Measurements from ENCODE around the gene FRMPD1. TPM values are rescaled to one million over a fixed set of nuclear protein-coding genes. Genes with fewer than 3 reads are reported as not detected.
"Not testable (repeated sequence)": the region's sequence is repeated elsewhere in the genome, so short reads cannot be mapped to it uniquely, and the experiment has no call there.

Gene FRMPD1
- total and polyA plus RNA-seq, 12 donors, result 0.07 to 0.78 (median 0.18) TPM; not detected in 4

- no peak for TF ChIP-seq POLR2A (IDR thresholded peaks at IDR 0.05)
- TF ChIP-seq CTCF (IDR thresholded peaks at IDR 0.05), result no peak
- no peak for DNase-seq
- 73 to 82% (median 80%) methylated on average over 6 of the region's 6 CpGs for WGBS, 4 donors
- Histone ChIP-seq H3K9me3 (replicated peaks in 1 of 3) (no peaks in the 10 kb centered on the region), H3K4me1 (replicated peaks in 1 of 2) (peaks cover 5 to 14% of the 10 kb centered on the region in 2 donors), H3K27me3 (no peaks in the 10 kb centered on the region), H3K4me3 (no peak overlapping the region), H3K27ac (no peak overlapping the region), H3K36me3 (replicated peaks in 1 of 2) (no peaks in the 10 kb centered on the region)
- intact Hi-C loops (cut with DNase I), result loop anchor here in 1 of 2 donors (10.0 kb wide), 1 partner anchor 154 kb away; the partner anchor contains the start of gene SLC25A51
Measured at GRCh38 chr9:37751186-37751585, 100.4 kb downstream of the FRMPD1 start.

GRCh38 chr9:37751704-37752103 is 101.0 kb downstream of the FRMPD1 start:
- whole genome bisulfite sequencing, 4 donors, result 86 to 95% (median 91%) methylated on average over 9 to 29 of the region's 30 CpGs
- H3K4me3 ChIP-seq; H3K9me3 ChIP-seq (replicated peaks in 1 of 3); H3K36me3 ChIP-seq (replicated peaks in 1 of 2); H3K27me3 ChIP-seq; H3K27ac ChIP-seq; DNase-seq: not testable (repeated sequence)
- intact Hi-C loops (cut with DNase I), result loop anchor here in 1 of 2 donors (10.0 kb wide), 1 partner anchor 153 kb away; the partner anchor contains the start of gene SLC25A51
- H3K4me1 ChIP-seq (replicated peaks in 1 of 2), result peaks cover 5 to 13% of the 10 kb centered on the region in 2 donors

GRCh38 chr9:37752112-37752511 is 101.4 kb downstream of the FRMPD1 start:
- WGBS, 4 donors, result 88 to 96% (median 96%) methylated on average over 4 to 13 of the region's 13 CpGs; no CpG with 5 or more reads in 1 of the 4 donors
- H3K27me3 ChIP-seq; H3K27ac ChIP-seq; H3K9me3 ChIP-seq (replicated peaks in 1 of 3); DNase-seq; H3K4me3 ChIP-seq; H3K4me1 ChIP-seq (replicated peaks in 1 of 2); H3K36me3 ChIP-seq (replicated peaks in 1 of 2): not testable (repeated sequence)
- intact Hi-C loops (cut with DNase I), result loop anchor here in 1 of 2 donors (10.0 kb wide), 1 partner anchor 153 kb away; the partner anchor contains the start of gene SLC25A51

GRCh38 chr9:37752642-37753488 is 102.1 kb downstream of the FRMPD1 start:
- TF ChIP-seq CTCF (IDR thresholded peaks at IDR 0.05) (no peak), POLR2A (IDR thresholded peaks at IDR 0.05) (no peak)
- Histone ChIP-seq H3K36me3 (replicated peaks in 1 of 2) (no peaks in the 10 kb centered on the region), H3K27me3 (no peaks in the 10 kb centered on the region), H3K4me1 (replicated peaks in 1 of 2) (peaks cover 5 to 9% of the 10 kb centered on the region in 2 donors), H3K4me3 (peak overlapping the region in 1 of 4 donors; percentile 97), H3K9me3 (replicated peaks in 1 of 3) (no peaks in the 10 kb centered on the region), H3K27ac (peak overlapping the region in 1 of 5 donors; percentile 76)
- intact Hi-C loops (cut with DNase I), result loop anchor here in 1 of 2 donors (10.0 kb wide), 1 partner anchor 152 kb away; the partner anchor contains the start of gene SLC25A51
- 88 to 90% (median 89%) methylated on average over 29 of the region's 29 CpGs for WGBS, 4 donors
- DNase-seq, result no peak

- no peaks in the 10 kb centered on the region for H3K27me3 ChIP-seq
- peak; percentile 60 to 74 (median 67) for DNase-seq
- peak in 1 of 2 donors; percentile 14 for TF ChIP-seq POLR2A (IDR thresholded peaks at IDR 0.05)
- no peak for TF ChIP-seq CTCF (IDR thresholded peaks at IDR 0.05)
- no peaks in the 10 kb centered on the region for H3K9me3 ChIP-seq (replicated peaks in 1 of 3)
- peak within 1 kb of the TSS in 4 of 5 donors; percentile 36 to 89 (median 75) for H3K27ac ChIP-seq
- H3K4me3 ChIP-seq, result peak within 1 kb of the TSS; percentile 48 to 97 (median 93)
- H3K4me1 ChIP-seq (replicated peaks in 1 of 2), result peaks cover 5 to 9% of the 10 kb centered on the region in 2 donors
- no peaks in the 10 kb centered on the region for H3K36me3 ChIP-seq (replicated peaks in 1 of 2)
- 3 to 40% (median 6%) methylated on average over 3 to 40 of the region's 40 CpGs for WGBS, 4 donors
- intact Hi-C loops (cut with DNase I), result loop anchor here in 1 of 2 donors (10.0 kb wide), 1 partner anchor 151 kb away; the partner anchor contains the start of gene SLC25A51
Measured at GRCh38 chr9:37753489-37754190, 102.9 kb downstream of the FRMPD1 start, which contains the start of gene TRMT10B. TSS of gene TRMT10B (plus strand) at chr9:37753805. CDS start at chr9:37761932, 8,127 bp downstream.

All from adrenal gland (tissue), 12 donors.